NB4 (cell line): ENCODE measurements around the gene DTNB.

Experiments used
- MAX ChIP-seq: IDR thresholded peaks from 2 replicates; pipeline ENCODE4 v1.6.1; 2011; ENCODE audit warnings: low read depth, low read length
- MYC ChIP-seq: IDR thresholded peaks from 2 replicates; pipeline ENCODE4 v1.6.1; 2011; ENCODE audit warnings: low read depth, low read length
- POLR2A ChIP-seq: IDR thresholded peaks from 2 replicates; pipeline ENCODE4 v1.6.1; 2011; ENCODE audit warnings: mild to moderate bottlenecking; ENCODE audit not compliant: insufficient read length; ENCODE audit errors: extremely low read depth
- TF ChIP-seq, protein P1 (sequence below): IDR thresholded peaks from one replicate; pipeline ENCODE4 v1.5.1; 2012; ENCODE audit warnings: low read depth, low read length

DNA sequence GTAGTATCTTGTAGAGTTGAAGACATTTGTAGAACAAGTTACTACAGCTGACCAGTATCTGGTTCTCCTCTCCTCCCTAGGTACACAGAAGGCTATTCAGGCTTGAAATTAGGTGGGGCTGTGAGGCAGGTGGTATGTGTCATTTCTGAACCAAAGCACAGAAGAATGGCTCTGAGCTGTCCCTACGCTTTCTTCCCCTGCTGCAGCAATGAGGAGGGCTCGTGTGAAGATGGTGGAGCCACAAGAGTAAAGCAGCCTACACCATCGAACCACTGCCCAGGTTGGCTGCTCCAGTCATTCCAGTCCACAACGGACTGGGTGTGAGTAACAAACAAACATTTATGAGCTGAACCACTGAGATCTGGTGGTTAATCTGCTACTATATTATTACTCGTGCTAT lies 148.9 kb downstream of the DTNB start:
- TF ChIP-seq, protein P1, sequence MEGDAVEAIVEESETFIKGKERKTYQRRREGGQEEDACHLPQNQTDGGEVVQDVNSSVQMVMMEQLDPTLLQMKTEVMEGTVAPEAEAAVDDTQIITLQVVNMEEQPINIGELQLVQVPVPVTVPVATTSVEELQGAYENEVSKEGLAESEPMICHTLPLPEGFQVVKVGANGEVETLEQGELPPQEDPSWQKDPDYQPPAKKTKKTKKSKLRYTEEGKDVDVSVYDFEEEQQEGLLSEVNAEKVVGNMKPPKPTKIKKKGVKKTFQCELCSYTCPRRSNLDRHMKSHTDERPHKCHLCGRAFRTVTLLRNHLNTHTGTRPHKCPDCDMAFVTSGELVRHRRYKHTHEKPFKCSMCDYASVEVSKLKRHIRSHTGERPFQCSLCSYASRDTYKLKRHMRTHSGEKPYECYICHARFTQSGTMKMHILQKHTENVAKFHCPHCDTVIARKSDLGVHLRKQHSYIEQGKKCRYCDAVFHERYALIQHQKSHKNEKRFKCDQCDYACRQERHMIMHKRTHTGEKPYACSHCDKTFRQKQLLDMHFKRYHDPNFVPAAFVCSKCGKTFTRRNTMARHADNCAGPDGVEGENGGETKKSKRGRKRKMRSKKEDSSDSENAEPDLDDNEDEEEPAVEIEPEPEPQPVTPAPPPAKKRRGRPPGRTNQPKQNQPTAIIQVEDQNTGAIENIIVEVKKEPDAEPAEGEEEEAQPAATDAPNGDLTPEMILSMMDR: no peak
- no peak for TF ChIP-seq POLR2A
- no peak for TF ChIP-seq MAX
- TF ChIP-seq MYC: no peak
